ENCODE data around the gene TFAP2C. TPM values are rescaled to one million over a fixed set of nuclear protein-coding genes. Genes with fewer than 3 reads are reported as not detected.

TFAP2C gene
- total RNA-seq, 1 experiment from 2014 or later, result 2.8 TPM

GRCh38 chr20:56629464-56630085 lies 469 bp downstream of the TFAP2C start:
- intact Hi-C loops (cut with micrococcal nuclease; ENCODE audit: unreplicated experiment), result loop anchor here (5.0 kb wide), 1 partner anchor 343 kb away; no protein-coding TSS in a partner anchor
- ChIA-PET POLR2A (interaction anchor here (0.6 to 0.7 kb wide), 2 partner anchors 35 to 597 kb away, joined by 3 read pairs; no protein-coding TSS in a partner anchor), CTCF (interaction anchor here (0.7 to 0.9 kb wide), 2 partner anchors 8 to 344 kb away, joined by 3 read pairs; no protein-coding TSS in a partner anchor)
- peak overlapping the region; percentile 71 for H3K27ac ChIP-seq (ENCODE audit: low read length)
- H3K4me1 ChIP-seq (ENCODE audit: control insufficient read depth, insufficient read depth, low read length), result 0 out of 2 replicates have a peak, but pooled peaks cover 4% of the 10 kb centered on the region
- H3K9me3 ChIP-seq (ENCODE audit: control insufficient read depth, insufficient read depth, low read depth, low read length), result no peaks in the 10 kb centered on the region
- DNase-seq (ENCODE audit: low read depth, low spot score) (no peak), ATAC-seq (peak; percentile 19)
- peak overlapping the region; percentile 68 to 88 for H3K4me3 ChIP-seq (ENCODE audit: low read depth in 2 of 2, low read length in 2 of 2)
- in situ Hi-C loops (cut with HindIII; ENCODE audit: low pct_unique_long_range_greater_than_20kb, low sequenced_read_pairs), result no loop called here
- no TSS peak for BruUV-seq (replicated peaks)
- H3K27me3 ChIP-seq (ENCODE audit: control insufficient read depth, insufficient read depth, low read length), result no peaks in the 10 kb centered on the region
- TF ChIP-seq SIN3A (IDR thresholded peaks at IDR 0.05; ENCODE audit: borderline replicate concordance, insufficient read depth, low read depth, low read length) (no peak), REST (IDR thresholded peaks at IDR 0.05; ENCODE audit: insufficient read depth in 1 of 2, low read depth in 2 of 2, low read length in 1 of 2) (no peak), POLR2AphosphoS5 (IDR thresholded peaks at IDR 0.05; ENCODE audit: low read depth, low read length) (no peak), TCF7L2 (IDR thresholded peaks at IDR 0.05; ENCODE audit: low read depth, low read length) (no peak), CTCF (IDR thresholded peaks at IDR 0.05) (no peak)
- peaks cover 5% of the 10 kb centered on the region; the same call in 1 of the 2 replicates for H3K36me3 ChIP-seq (ENCODE audit: control insufficient read depth, insufficient read depth, low read length)

GRCh38 chr20:56630086-56630493 lies 984 bp downstream of the TFAP2C start:
- POLR2A ChIA-PET, result interaction anchor here (0.6 kb wide), 1 partner anchor 35 kb away, joined by 3 read pairs; no protein-coding TSS in a partner anchor
- Histone ChIP-seq H3K9me3 (ENCODE audit: control insufficient read depth, insufficient read depth, low read depth, low read length) (no peaks in the 10 kb centered on the region), H3K27me3 (ENCODE audit: control insufficient read depth, insufficient read depth, low read length) (no peaks in the 10 kb centered on the region), H3K27ac (ENCODE audit: low read length) (peak overlapping the region; percentile 71), H3K4me3 (ENCODE audit: low read depth in 2 of 2, low read length in 2 of 2) (peak overlapping the region; percentile 68 to 88), H3K36me3 (ENCODE audit: control insufficient read depth, insufficient read depth, low read length) (peaks cover 5% of the 10 kb centered on the region; the same call in 1 of the 2 replicates), H3K4me1 (ENCODE audit: control insufficient read depth, insufficient read depth, low read length) (0 out of 2 replicates have a peak, but pooled peaks cover 8% of the 10 kb centered on the region)
- BruUV-seq (replicated peaks), result no TSS peak
- ATAC-seq (peak; percentile 77), DNase-seq (ENCODE audit: low read depth, low spot score) (no peak)
- TF ChIP-seq SIN3A (IDR thresholded peaks at IDR 0.05; ENCODE audit: borderline replicate concordance, insufficient read depth, low read depth, low read length) (no peak), CTCF (IDR thresholded peaks at IDR 0.05) (peak; percentile 88)
- intact Hi-C loops (cut with micrococcal nuclease; ENCODE audit: unreplicated experiment) (no loop called here), in situ Hi-C loops (cut with HindIII; ENCODE audit: low pct_unique_long_range_greater_than_20kb, low sequenced_read_pairs) (no loop called here)
- CTCF ChIA-PET, result interaction anchor here (0.7 to 0.9 kb wide), 2 partner anchors 9 to 344 kb away, joined by 3 read pairs; no protein-coding TSS in a partner anchor
